ENCODE data around the gene KIF16B. TPM values are rescaled to one million over a fixed set of nuclear protein-coding genes. Genes with fewer than 3 reads are reported as not detected.

KIF16B gene
- total and polyA plus RNA-seq, 2 of the 8 experiments (the other 6 are each of a cell fraction or from before 2014, with no cell fraction given) = 3.0 to 9.2 TPM

- Histone ChIP-seq H4K20me1 (replicated peaks in 1 of 2; ENCODE audit: control insufficient read depth in 1 of 2, insufficient read depth in 2 of 2, low read length in 2 of 2) (no peaks in the 10 kb centered on the region), H3K18ac (ENCODE audit: extremely low read depth, low read length) (no peak overlapping the region), H4K91ac (replicated peaks; ENCODE audit: insufficient read length, low read length) (no peak overlapping the region), H3K79me1 (ENCODE audit: low read depth, low read length) (no peaks in the 10 kb centered on the region), H3K23me2 (ENCODE audit: low read depth, low read length) (peaks cover 2% of the 10 kb centered on the region; the same call in 1 of the 2 replicates), H3K23ac (ENCODE audit: insufficient read length) (no peak overlapping the region), H2BK15ac (ENCODE audit: low read length) (no peak overlapping the region), H2AFZ (ENCODE audit: low read length) (no peak overlapping the region), H3K4me2 (ENCODE audit: insufficient read depth in 1 of 2, low read depth in 2 of 2, low read length in 2 of 2) (no peak overlapping the region), H3K56ac (replicated peaks; ENCODE audit: insufficient read length, low read depth, low read length) (no peak overlapping the region), H2BK120ac (replicated peaks; ENCODE audit: low read depth, low read length) (no peak overlapping the region), H2AK5ac (ENCODE audit: low read depth, low read length) (no peak overlapping the region), H3K79me2 (ENCODE audit: control insufficient read depth in 1 of 2, insufficient read depth in 2 of 2, low read length in 2 of 2) (no peaks in the 10 kb centered on the region), H3K27ac (ENCODE audit: low read depth, low read length) (no peak overlapping the region), H3K4me1 (replicated peaks in 1 of 4; ENCODE audit: control insufficient read depth in 3 of 4, insufficient read depth in 4 of 4, low read length in 3 of 4) (no peaks in the 10 kb centered on the region; a peak in 1 of 7 replicates), H3K27me3 (replicated peaks in 1 of 4; ENCODE audit: control insufficient read depth in 3 of 4, extremely low read depth in 1 of 4, insufficient read depth in 3 of 4, low read length in 3 of 4) (no peaks in the 10 kb centered on the region; a peak in 1 of 7 replicates), H2BK12ac (ENCODE audit: low read depth, low read length) (no peak overlapping the region), H3K9me3 (ENCODE audit: insufficient read depth in 2 of 2, low read depth in 1 of 2, low read length in 1 of 2) (no peaks in the 10 kb centered on the region), H4K8ac (ENCODE audit: extremely low read depth, insufficient read depth, low read length) (no peak overlapping the region), H3K36me3 (ENCODE audit: control insufficient read depth in 2 of 4, insufficient read depth in 4 of 4, low read length in 3 of 4) (no peaks in the 10 kb centered on the region), H3K9ac (replicated peaks in 1 of 4; ENCODE audit: extremely low read depth in 1 of 4, low read depth in 3 of 4, low read length in 3 of 4) (no peak overlapping the region), H3K4ac (replicated peaks; ENCODE audit: insufficient read length, low read depth, low read length) (no peak overlapping the region), H4K5ac (ENCODE audit: insufficient read length, low read depth, low read length) (no peak overlapping the region), H2BK5ac (ENCODE audit: low read depth, low read length) (no peak overlapping the region), H3K4me3 (ENCODE audit: extremely low read depth in 1 of 4, insufficient read depth in 2 of 4, low read depth in 3 of 4, low read length in 4 of 4) (no peak overlapping the region), H3K14ac (ENCODE audit: insufficient read length) (no peak overlapping the region), H2BK20ac (ENCODE audit: low read length) (no peak overlapping the region)
- no peak for TF ChIP-seq CBX5 (IDR thresholded peaks at IDR 0.05; ENCODE audit: low read depth, low read length)
- TF ChIP-seq SP4 (IDR thresholded peaks at IDR 0.05; ENCODE audit: low read length) = no peak
- no peak for TF ChIP-seq FOSL1 (IDR thresholded peaks at IDR 0.05; ENCODE audit: insufficient read depth, low read depth, low read length)
- no peak for TF ChIP-seq SIN3A (conservative IDR thresholded peaks at IDR 0.05 in 1 of 2, IDR thresholded peaks at IDR 0.05 in 1 of 2; ENCODE audit: low read depth in 1 of 2, low read length in 2 of 2)
- no peak for TF ChIP-seq EP300 (IDR thresholded peaks at IDR 0.05; ENCODE audit: borderline replicate concordance in 1 of 2, low read depth in 2 of 2, low read length in 2 of 2)
- TF ChIP-seq SRF (IDR thresholded peaks at IDR 0.05; ENCODE audit: low read depth, low read length) = no peak
- no peak for DNase-seq (ENCODE audit: low read depth in 1 of 2, low spot score in 2 of 2)
- WGBS, 2 experiments (ENCODE audit: extremely low coverage in 1 of 2, insufficient coverage in 1 of 2, insufficient read length in 1 of 2, insufficient replicate concordance in 2 of 2, low coverage in 1 of 2, low lambda C conversion rate in 2 of 2, missing lambda C conversion rate in 1 of 2) = 94% methylated on average over 1 of the region's 1 CpG; no CpG with 5 or more reads in 1 of the 2 experiments
- FAIRE-seq = no peak
- ChIA-PET CTCF (ENCODE audit: partially characterized antibody) (no interaction called here), POLR2A (ENCODE audit: partially characterized antibody) (no interaction called here)
Measured at GRCh38 chr20:16455324-16455723, 117.9 kb downstream of the KIF16B start.

Data from H1 (cell line).